KMS-11 (cell line): Measurements from ENCODE around the gene DTHD1.

Experiments
- H2AFZ ChIP-seq: fragments of 200-600 bp; sonication (generic); 2 replicates; pipeline ENCODE4 v1.6.1; 2016; ENCODE audit warnings: antibody characterized with exemption, mixed run types, low read depth
- H3K27ac ChIP-seq: fragments of 200-600 bp; sonication (generic); 2 replicates; pipeline ENCODE4 v1.6.1; 2016; ENCODE audit warnings: mild to moderate bottlenecking, mixed run types
- H3K27me3 ChIP-seq: fragments of 200-600 bp; sonication (generic); 2 replicates; pipeline ENCODE4 v1.6.1; 2017; ENCODE audit warnings: mild to moderate bottlenecking, low read depth, mixed run types, moderate library complexity; ENCODE audit not compliant: insufficient read depth
- H3K36me3 ChIP-seq: fragments of 200-600 bp; sonication (generic); 2 replicates; pipeline ENCODE4 v1.6.1; 2017; ENCODE audit warnings: mild to moderate bottlenecking, mixed run types; ENCODE audit not compliant: insufficient read depth
- H3K4me1 ChIP-seq: fragments of 200-600 bp; sonication (generic); 2 replicates; pipeline ENCODE4 v1.6.1; 2016; ENCODE audit warnings: mild to moderate bottlenecking, low read depth, mixed run types; ENCODE audit not compliant: poor library complexity, severe bottlenecking
- H3K4me2 ChIP-seq: fragments of 200-600 bp; sonication (generic); 2 replicates; pipeline ENCODE4 v1.7.0; 2016; ENCODE audit warnings: mild to moderate bottlenecking, mixed run types
- H3K4me3 ChIP-seq: fragments of 200-600 bp; sonication (generic); IDR thresholded peaks from 2 replicates; pipeline ENCODE4 v1.6.1; 2017; ENCODE audit warnings: low read depth, low read length, mixed read lengths; ENCODE audit not compliant: insufficient read depth
- H3K79me2 ChIP-seq: fragments of 200-600 bp; sonication (generic); 2 replicates; pipeline ENCODE4 v1.6.1; 2016; ENCODE audit warnings: low read depth, mixed run types; ENCODE audit not compliant: insufficient read depth
- H3K9ac ChIP-seq: fragments of 200-600 bp; sonication (generic); 2 replicates; pipeline ENCODE4 v1.6.1; 2016; ENCODE audit warnings: mild to moderate bottlenecking, mixed run types
- H4K20me1 ChIP-seq: fragments of 200-600 bp; sonication (generic); 2 replicates; pipeline ENCODE4 v1.6.1; 2016; ENCODE audit warnings: mild to moderate bottlenecking, mixed run types; ENCODE audit not compliant: insufficient read depth
- TF ChIP-seq, protein P1 (sequence below): fragments of 200-600 bp; sonication (generic); conservative IDR thresholded peaks from 2 replicates; pipeline ENCODE4 v1.6.1; 2017; ENCODE audit warnings: low read depth, mild to moderate bottlenecking, antibody characterized with exemption, low read length, moderate library complexity, mixed read lengths

The DTHD1 gene

DNA sequence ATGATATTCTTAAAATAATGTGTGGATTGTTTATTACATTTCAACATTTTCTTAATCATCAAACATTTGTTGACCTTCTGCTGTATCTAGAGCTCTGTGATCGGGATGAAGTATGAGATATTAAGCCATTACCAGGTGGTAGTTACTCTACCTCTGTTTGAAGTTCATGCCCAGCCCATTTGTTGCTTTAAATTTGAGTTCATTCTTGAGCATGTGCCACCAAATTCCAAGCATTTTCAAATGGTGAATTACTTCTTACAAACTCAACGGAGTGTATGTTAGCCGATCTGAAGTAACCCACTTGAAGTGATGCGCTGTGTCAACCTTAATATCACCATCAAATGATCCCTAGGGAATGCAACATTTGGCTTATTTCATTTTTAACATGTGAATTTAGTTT lies 7.3 kb upstream of the DTHD1 start:
- H3K27ac ChIP-seq = no peak overlapping the region
- no peaks in the 10 kb centered on the region for H3K36me3 ChIP-seq
- no peak overlapping the region for H3K9ac ChIP-seq
- no peaks in the 10 kb centered on the region for H3K27me3 ChIP-seq
- H3K79me2 ChIP-seq = no peaks in the 10 kb centered on the region
- H4K20me1 ChIP-seq = no peaks in the 10 kb centered on the region
- TF ChIP-seq, protein P1, sequence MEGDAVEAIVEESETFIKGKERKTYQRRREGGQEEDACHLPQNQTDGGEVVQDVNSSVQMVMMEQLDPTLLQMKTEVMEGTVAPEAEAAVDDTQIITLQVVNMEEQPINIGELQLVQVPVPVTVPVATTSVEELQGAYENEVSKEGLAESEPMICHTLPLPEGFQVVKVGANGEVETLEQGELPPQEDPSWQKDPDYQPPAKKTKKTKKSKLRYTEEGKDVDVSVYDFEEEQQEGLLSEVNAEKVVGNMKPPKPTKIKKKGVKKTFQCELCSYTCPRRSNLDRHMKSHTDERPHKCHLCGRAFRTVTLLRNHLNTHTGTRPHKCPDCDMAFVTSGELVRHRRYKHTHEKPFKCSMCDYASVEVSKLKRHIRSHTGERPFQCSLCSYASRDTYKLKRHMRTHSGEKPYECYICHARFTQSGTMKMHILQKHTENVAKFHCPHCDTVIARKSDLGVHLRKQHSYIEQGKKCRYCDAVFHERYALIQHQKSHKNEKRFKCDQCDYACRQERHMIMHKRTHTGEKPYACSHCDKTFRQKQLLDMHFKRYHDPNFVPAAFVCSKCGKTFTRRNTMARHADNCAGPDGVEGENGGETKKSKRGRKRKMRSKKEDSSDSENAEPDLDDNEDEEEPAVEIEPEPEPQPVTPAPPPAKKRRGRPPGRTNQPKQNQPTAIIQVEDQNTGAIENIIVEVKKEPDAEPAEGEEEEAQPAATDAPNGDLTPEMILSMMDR = no peak
- no peak overlapping the region for H2AFZ ChIP-seq
- no peaks in the 10 kb centered on the region for H3K4me1 ChIP-seq
- no peak overlapping the region for H3K4me3 ChIP-seq
- H3K4me2 ChIP-seq = no peak overlapping the region

DNA sequence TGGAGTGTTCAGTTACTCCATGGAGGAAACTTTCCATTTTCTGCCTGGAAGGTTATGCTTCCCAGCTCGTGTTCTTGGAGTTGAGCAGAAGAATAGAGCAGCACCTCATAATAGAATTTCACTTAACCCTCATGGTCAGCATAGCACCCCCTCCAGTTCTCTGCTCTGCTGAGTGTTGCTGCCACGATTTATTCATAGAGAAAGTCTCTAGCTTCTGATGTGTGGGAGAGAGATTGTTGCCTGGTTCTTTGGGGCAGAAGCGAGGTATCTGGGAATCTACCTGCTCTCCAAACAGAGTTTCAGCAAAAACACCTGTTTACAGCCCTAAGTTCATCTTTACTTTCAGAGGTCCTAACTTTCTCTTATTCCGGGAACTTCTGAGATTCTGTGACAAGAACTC lies 3.9 kb upstream of the DTHD1 start:
- no peaks in the 10 kb centered on the region for H3K27me3 ChIP-seq
- H2AFZ ChIP-seq = no peak overlapping the region
- no peak overlapping the region for H3K4me2 ChIP-seq
- H3K79me2 ChIP-seq = no peaks in the 10 kb centered on the region
- H3K36me3 ChIP-seq = no peaks in the 10 kb centered on the region
- no peak overlapping the region for H3K27ac ChIP-seq
- H4K20me1 ChIP-seq = no peaks in the 10 kb centered on the region
- no peak overlapping the region for H3K4me3 ChIP-seq
- no peak overlapping the region for H3K9ac ChIP-seq
- H3K4me1 ChIP-seq = no peaks in the 10 kb centered on the region
- TF ChIP-seq, protein P1 = no peak

DNA sequence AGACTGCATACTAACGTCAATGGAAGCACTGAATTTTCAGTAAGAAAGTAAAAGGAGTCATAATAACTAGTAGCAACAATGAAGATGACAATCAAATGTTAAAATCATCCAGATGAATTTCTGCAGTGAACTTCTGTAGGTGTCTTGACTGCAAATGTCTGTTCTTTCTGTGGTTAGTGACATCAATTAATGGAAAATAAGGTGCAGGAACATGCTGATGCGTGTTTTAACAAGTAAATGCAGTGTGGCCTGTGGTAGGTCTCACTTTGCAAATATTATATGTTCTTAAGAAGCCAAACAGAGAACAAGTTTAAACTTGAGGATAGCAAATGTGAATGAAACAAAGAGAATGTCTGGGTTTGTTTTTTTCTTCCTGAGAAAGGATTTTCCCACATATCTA lies 2.6 kb upstream of the DTHD1 start:
- H3K79me2 ChIP-seq = no peaks in the 10 kb centered on the region
- no peak overlapping the region for H3K27ac ChIP-seq
- no peaks in the 10 kb centered on the region for H3K4me1 ChIP-seq
- no peak overlapping the region for H3K9ac ChIP-seq
- H3K36me3 ChIP-seq = no peaks in the 10 kb centered on the region
- H3K27me3 ChIP-seq = no peaks in the 10 kb centered on the region
- H2AFZ ChIP-seq = no peak overlapping the region
- TF ChIP-seq, protein P1 = no peak
- H3K4me3 ChIP-seq = no peak overlapping the region
- no peaks in the 10 kb centered on the region for H4K20me1 ChIP-seq
- H3K4me2 ChIP-seq = no peak overlapping the region

DNA sequence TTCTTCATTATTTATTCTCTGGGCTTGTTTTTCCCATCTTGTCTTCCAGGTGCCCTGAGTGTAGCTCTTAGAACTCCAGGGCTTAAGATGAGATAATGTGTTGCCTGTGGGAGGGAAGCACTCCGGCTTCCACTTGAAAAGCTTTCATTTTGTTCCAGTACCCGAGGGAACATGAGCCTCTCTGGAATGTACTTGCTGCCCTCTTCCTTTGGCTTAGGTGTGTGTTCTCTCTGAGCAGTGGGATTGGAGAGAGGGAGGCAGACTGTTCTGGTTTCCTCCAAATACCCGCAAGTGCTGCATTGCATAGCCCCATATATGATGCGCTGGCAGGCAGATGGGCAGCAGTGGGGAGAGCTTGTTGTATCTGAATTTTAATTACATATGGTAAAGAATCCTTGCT lies 861 bp upstream of the DTHD1 start:
- Histone ChIP-seq H3K4me2 (no peak overlapping the region), H3K36me3 (no peaks in the 10 kb centered on the region), H4K20me1 (no peaks in the 10 kb centered on the region), H3K9ac (no peak overlapping the region), H3K79me2 (no peaks in the 10 kb centered on the region), H3K27ac (no peak overlapping the region), H3K27me3 (no peaks in the 10 kb centered on the region), H2AFZ (no peak overlapping the region), H3K4me3 (no peak overlapping the region), H3K4me1 (no peaks in the 10 kb centered on the region)
- TF ChIP-seq, protein P1 = no peak

DNA sequence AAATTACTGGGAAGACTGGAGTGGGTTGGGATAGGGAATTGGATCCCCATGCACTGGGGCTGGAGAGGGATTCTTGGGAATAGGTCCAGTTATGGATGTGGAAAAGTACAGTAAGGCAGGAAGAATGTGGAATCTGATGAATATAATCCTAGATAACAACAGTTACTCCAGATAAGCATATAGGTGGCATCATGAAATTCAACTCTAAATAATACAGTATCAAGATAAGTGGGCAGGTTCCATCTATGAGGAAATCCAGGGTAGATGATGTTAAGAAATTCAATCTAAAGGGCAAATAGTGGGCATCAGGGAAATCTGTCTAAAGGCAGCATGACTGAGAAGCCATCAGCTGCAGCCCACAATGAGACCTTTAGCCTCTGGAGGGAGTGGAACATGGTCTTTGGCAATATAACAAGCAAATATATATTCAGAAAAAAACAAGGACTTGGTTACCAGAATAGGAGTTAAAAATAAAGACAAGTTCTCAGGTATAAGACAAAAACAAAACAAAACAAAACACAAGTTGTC lies 1.2 kb downstream of the DTHD1 start:
- no peaks in the 10 kb centered on the region for H3K27me3 ChIP-seq
- H3K4me1 ChIP-seq = no peaks in the 10 kb centered on the region
- no peak overlapping the region for H3K9ac ChIP-seq
- H3K4me2 ChIP-seq = no peak overlapping the region
- TF ChIP-seq, protein P1 = no peak
- no peak overlapping the region for H2AFZ ChIP-seq
- H3K27ac ChIP-seq = no peak overlapping the region
- no peaks in the 10 kb centered on the region for H3K79me2 ChIP-seq
- no peak overlapping the region for H3K4me3 ChIP-seq
- H4K20me1 ChIP-seq = no peaks in the 10 kb centered on the region
- H3K36me3 ChIP-seq = no peaks in the 10 kb centered on the region
